ENCODE data around the gene GPC5.
"Not testable (repeated sequence)": the region's sequence is repeated elsewhere in the genome, so short reads cannot be mapped to it uniquely, and the experiment has no call there.

Gene GPC5

GRCh38 chr13:92695827-92696226 lies 1297.4 kb downstream of the GPC5 start:
- not testable (repeated sequence) for H3K79me2 ChIP-seq (ENCODE audit: control insufficient read depth, insufficient read depth, low read length); H3K9ac ChIP-seq (ENCODE audit: low read length); H3K36me3 ChIP-seq (ENCODE audit: control insufficient read depth, insufficient read depth, low read length); H2BK15ac ChIP-seq (replicated peaks; ENCODE audit: low read depth); DNase-seq; H3K4ac ChIP-seq (ENCODE audit: low read depth, low read length); H3K23ac ChIP-seq (ENCODE audit: low read length); H3K4me2 ChIP-seq (ENCODE audit: low read length); H3K56ac ChIP-seq (ENCODE audit: low read length); H4K8ac ChIP-seq (ENCODE audit: low read depth, low read length); H3K4me1 ChIP-seq (ENCODE audit: control insufficient read depth, low read depth, low read length); H2BK5ac ChIP-seq (ENCODE audit: low read length); H3K27me3 ChIP-seq (ENCODE audit: insufficient read depth, low read length, poor library complexity); H3K79me1 ChIP-seq (ENCODE audit: low read length); H3K4me3 ChIP-seq (ENCODE audit: low read length); H2AK5ac ChIP-seq (ENCODE audit: low read length); H3K27ac ChIP-seq (ENCODE audit: low read depth, low read length); H2BK120ac ChIP-seq (ENCODE audit: low read depth, low read length); H3K18ac ChIP-seq (ENCODE audit: low read length); H4K5ac ChIP-seq (ENCODE audit: low read length)
- no CpG with 5 or more reads among the region's 4 CpGs for WGBS (ENCODE audit: extremely low coverage, insufficient coverage, low lambda C conversion rate)

- no peak overlapping the region for H3K27ac ChIP-seq (ENCODE audit: low read depth, low read length)
- no peak overlapping the region for H3K4me3 ChIP-seq (ENCODE audit: low read length)
- no peak overlapping the region for H2AK5ac ChIP-seq (ENCODE audit: low read length)
- H3K18ac ChIP-seq (ENCODE audit: low read length), result no peak overlapping the region
- no peaks in the 10 kb centered on the region for H3K79me2 ChIP-seq (ENCODE audit: control insufficient read depth, insufficient read depth, low read length)
- peak; percentile 11 for DNase-seq
- WGBS (ENCODE audit: extremely low coverage, insufficient coverage, low lambda C conversion rate), result no CpG with 5 or more reads among the region's 6 CpGs
- no peak overlapping the region for H3K4me2 ChIP-seq (ENCODE audit: low read length)
- no peaks in the 10 kb centered on the region for H3K36me3 ChIP-seq (ENCODE audit: control insufficient read depth, insufficient read depth, low read length)
- no peak overlapping the region for H3K23ac ChIP-seq (ENCODE audit: low read length)
- H2BK5ac ChIP-seq (ENCODE audit: low read length), result no peak overlapping the region
- H3K27me3 ChIP-seq (ENCODE audit: insufficient read depth, low read length, poor library complexity), result no peaks in the 10 kb centered on the region
- no peak overlapping the region for H3K56ac ChIP-seq (ENCODE audit: low read length)
- no peak overlapping the region for H2BK120ac ChIP-seq (ENCODE audit: low read depth, low read length)
- no peak overlapping the region for H3K9ac ChIP-seq (ENCODE audit: low read length)
- H3K4ac ChIP-seq (ENCODE audit: low read depth, low read length), result no peak overlapping the region
- no peaks in the 10 kb centered on the region for H3K4me1 ChIP-seq (ENCODE audit: control insufficient read depth, low read depth, low read length)
- H2BK15ac ChIP-seq (replicated peaks; ENCODE audit: low read depth), result no peak overlapping the region
- H4K8ac ChIP-seq (ENCODE audit: low read depth, low read length), result no peak overlapping the region
- no peaks in the 10 kb centered on the region for H3K79me1 ChIP-seq (ENCODE audit: low read length)
- H4K5ac ChIP-seq (ENCODE audit: low read length), result no peak overlapping the region
Observed at GRCh38 chr13:92716749-92717148, 1318.3 kb downstream of the GPC5 start.

DNA sequence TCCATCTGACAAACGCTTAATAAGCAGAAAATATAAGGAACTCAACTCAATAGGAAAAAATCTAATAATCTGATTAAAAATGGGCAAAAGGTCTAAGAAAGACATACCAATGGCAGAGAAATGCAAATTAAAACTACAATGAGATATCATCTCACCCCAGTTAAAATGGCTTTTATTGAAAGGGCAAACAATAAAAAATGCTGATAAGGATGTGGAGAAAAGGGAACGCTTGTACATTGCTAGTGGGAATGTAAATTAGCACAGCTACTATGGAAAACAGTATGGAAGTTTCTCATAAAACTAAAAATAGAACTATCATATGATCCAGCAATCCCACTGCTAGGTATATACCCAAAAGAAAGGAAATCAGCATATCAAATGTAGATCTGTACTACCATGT lies 1319.4 kb downstream of the GPC5 start:
- H3K9ac ChIP-seq (ENCODE audit: low read length), result no peak overlapping the region

GRCh38 chr13:92719868-92720267 lies 1321.4 kb downstream of the GPC5 start:
- no peak overlapping the region for H3K27ac ChIP-seq (ENCODE audit: low read depth, low read length)
- H2BK5ac ChIP-seq (ENCODE audit: low read length), result no peak overlapping the region
- no peak overlapping the region for H3K9ac ChIP-seq (ENCODE audit: low read length)
- no peaks in the 10 kb centered on the region for H3K4me1 ChIP-seq (ENCODE audit: control insufficient read depth, low read depth, low read length)
- no peak overlapping the region for H4K5ac ChIP-seq (ENCODE audit: low read length)
- no peaks in the 10 kb centered on the region for H3K27me3 ChIP-seq (ENCODE audit: insufficient read depth, low read length, poor library complexity)
- H3K23ac ChIP-seq (ENCODE audit: low read length), result no peak overlapping the region
- peak; percentile 93 for DNase-seq
- H4K8ac ChIP-seq (ENCODE audit: low read depth, low read length), result no peak overlapping the region
- H3K79me1 ChIP-seq (ENCODE audit: low read length), result no peaks in the 10 kb centered on the region
- H3K79me2 ChIP-seq (ENCODE audit: control insufficient read depth, insufficient read depth, low read length), result no peaks in the 10 kb centered on the region
- no peak overlapping the region for H2BK15ac ChIP-seq (replicated peaks; ENCODE audit: low read depth)
- H3K18ac ChIP-seq (ENCODE audit: low read length), result no peak overlapping the region
- no peak overlapping the region for H3K4me3 ChIP-seq (ENCODE audit: low read length)
- no peak overlapping the region for H3K4me2 ChIP-seq (ENCODE audit: low read length)
- H2BK120ac ChIP-seq (ENCODE audit: low read depth, low read length), result no peak overlapping the region
- no peak overlapping the region for H2AK5ac ChIP-seq (ENCODE audit: low read length)
- no peak overlapping the region for H3K56ac ChIP-seq (ENCODE audit: low read length)
- no peaks in the 10 kb centered on the region for H3K36me3 ChIP-seq (ENCODE audit: control insufficient read depth, insufficient read depth, low read length)
- no peak overlapping the region for H3K4ac ChIP-seq (ENCODE audit: low read depth, low read length)

More for the DNA sequence above, 1319.4 kb downstream of the GPC5 start:
- H3K27ac ChIP-seq (ENCODE audit: low read depth, low read length), result no peak overlapping the region
- no peak overlapping the region for H3K4me3 ChIP-seq (ENCODE audit: low read length)
- H3K18ac ChIP-seq (ENCODE audit: low read length), result no peak overlapping the region
- no peak overlapping the region for H4K5ac ChIP-seq (ENCODE audit: low read length)
- H2BK120ac ChIP-seq (ENCODE audit: low read depth, low read length), result no peak overlapping the region
- H2BK15ac ChIP-seq (replicated peaks; ENCODE audit: low read depth), result no peak overlapping the region
- H3K23ac ChIP-seq (ENCODE audit: low read length), result no peak overlapping the region
- H4K8ac ChIP-seq (ENCODE audit: low read depth, low read length), result no peak overlapping the region
- H3K56ac ChIP-seq (ENCODE audit: low read length), result no peak overlapping the region
- H2AK5ac ChIP-seq (ENCODE audit: low read length), result no peak overlapping the region
- H3K27me3 ChIP-seq (ENCODE audit: insufficient read depth, low read length, poor library complexity), result no peaks in the 10 kb centered on the region
- no peak overlapping the region for H2BK5ac ChIP-seq (ENCODE audit: low read length)
- no peaks in the 10 kb centered on the region for H3K36me3 ChIP-seq (ENCODE audit: control insufficient read depth, insufficient read depth, low read length)
- no peak overlapping the region for H3K4ac ChIP-seq (ENCODE audit: low read depth, low read length)
- H3K79me1 ChIP-seq (ENCODE audit: low read length), result no peaks in the 10 kb centered on the region
- H3K4me1 ChIP-seq (ENCODE audit: control insufficient read depth, low read depth, low read length), result no peaks in the 10 kb centered on the region
- no peak for DNase-seq
- H3K79me2 ChIP-seq (ENCODE audit: control insufficient read depth, insufficient read depth, low read length), result no peaks in the 10 kb centered on the region
- H3K4me2 ChIP-seq (ENCODE audit: low read length), result no peak overlapping the region
- WGBS (ENCODE audit: extremely low coverage, insufficient coverage, low lambda C conversion rate), result no CpG with 5 or more reads among the region's 2 CpGs

- Histone ChIP-seq H3K23ac (ENCODE audit: low read length) (no peak overlapping the region), H3K18ac (ENCODE audit: low read length) (no peak overlapping the region), H2AK5ac (ENCODE audit: low read length) (no peak overlapping the region), H2BK15ac (replicated peaks; ENCODE audit: low read depth) (no peak overlapping the region), H3K79me2 (ENCODE audit: control insufficient read depth, insufficient read depth, low read length) (no peaks in the 10 kb centered on the region), H3K4me2 (ENCODE audit: low read length) (no peak overlapping the region), H3K79me1 (ENCODE audit: low read length) (no peaks in the 10 kb centered on the region), H3K9ac (ENCODE audit: low read length) (no peak overlapping the region), H3K4me1 (ENCODE audit: control insufficient read depth, low read depth, low read length) (no peaks in the 10 kb centered on the region), H4K5ac (ENCODE audit: low read length) (no peak overlapping the region), H2BK5ac (ENCODE audit: low read length) (no peak overlapping the region), H3K36me3 (ENCODE audit: control insufficient read depth, insufficient read depth, low read length) (no peaks in the 10 kb centered on the region), H3K4me3 (ENCODE audit: low read length) (no peak overlapping the region), H4K8ac (ENCODE audit: low read depth, low read length) (no peak overlapping the region), H3K27ac (ENCODE audit: low read depth, low read length) (no peak overlapping the region), H3K27me3 (ENCODE audit: insufficient read depth, low read length, poor library complexity) (no peaks in the 10 kb centered on the region), H3K56ac (ENCODE audit: low read length) (no peak overlapping the region), H3K4ac (ENCODE audit: low read depth, low read length) (no peak overlapping the region), H2BK120ac (ENCODE audit: low read depth, low read length) (no peak overlapping the region)
- DNase-seq, result no peak
Observed at GRCh38 chr13:92721620-92722019, 1323.2 kb downstream of the GPC5 start.

DNA sequence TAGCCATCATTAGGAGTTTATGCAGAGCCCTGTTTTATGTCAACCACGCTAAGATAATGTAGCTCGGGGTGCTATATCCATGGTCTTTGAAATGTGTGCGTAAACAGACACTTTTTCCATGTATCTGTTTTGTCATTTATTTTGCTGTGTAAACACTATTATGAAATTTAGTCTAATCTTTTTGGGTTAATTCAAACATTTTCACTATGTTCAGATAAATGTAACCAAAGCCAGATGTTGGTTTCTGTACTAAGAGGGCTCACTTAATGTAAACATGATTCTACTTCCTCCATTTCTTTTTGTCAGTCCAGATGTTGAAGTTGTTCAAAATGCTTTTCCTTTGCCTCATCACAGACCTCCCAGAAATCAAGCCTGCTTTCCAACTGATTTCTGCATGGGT lies 1328.7 kb downstream of the GPC5 start:
- Histone ChIP-seq H3K36me3 (ENCODE audit: control insufficient read depth, insufficient read depth, low read length) (no peaks in the 10 kb centered on the region), H3K4me1 (ENCODE audit: control insufficient read depth, low read depth, low read length) (no peaks in the 10 kb centered on the region), H3K18ac (ENCODE audit: low read length) (no peak overlapping the region), H2BK15ac (replicated peaks; ENCODE audit: low read depth) (no peak overlapping the region), H3K27me3 (ENCODE audit: insufficient read depth, low read length, poor library complexity) (no peaks in the 10 kb centered on the region), H3K79me2 (ENCODE audit: control insufficient read depth, insufficient read depth, low read length) (no peaks in the 10 kb centered on the region), H4K5ac (ENCODE audit: low read length) (no peak overlapping the region), H2BK5ac (ENCODE audit: low read length) (no peak overlapping the region), H3K4me3 (ENCODE audit: low read length) (no peak overlapping the region), H3K56ac (ENCODE audit: low read length) (no peak overlapping the region), H3K9ac (ENCODE audit: low read length) (no peak overlapping the region), H3K27ac (ENCODE audit: low read depth, low read length) (no peak overlapping the region), H3K4ac (ENCODE audit: low read depth, low read length) (no peak overlapping the region), H3K23ac (ENCODE audit: low read length) (no peak overlapping the region), H2BK120ac (ENCODE audit: low read depth, low read length) (no peak overlapping the region), H3K4me2 (ENCODE audit: low read length) (no peak overlapping the region), H3K79me1 (ENCODE audit: low read length) (no peaks in the 10 kb centered on the region), H4K8ac (ENCODE audit: low read depth, low read length) (no peak overlapping the region), H2AK5ac (ENCODE audit: low read length) (no peak overlapping the region)
- no peak for DNase-seq
- WGBS (ENCODE audit: extremely low coverage, insufficient coverage, low lambda C conversion rate), result no CpG with 5 or more reads among the region's 3 CpGs
